ENCODE measurements around the gene FANCM. TPM values are rescaled to one million over a fixed set of nuclear protein-coding genes. Genes with fewer than 3 reads are reported as not detected.

FANCM gene
- total and polyA plus RNA-seq, 9 of the 15 experiments (the other 6 are each of a cell fraction or from before 2014, with no cell fraction given), result 5.1 to 14.4 (median 6.2) TPM

DNA sequence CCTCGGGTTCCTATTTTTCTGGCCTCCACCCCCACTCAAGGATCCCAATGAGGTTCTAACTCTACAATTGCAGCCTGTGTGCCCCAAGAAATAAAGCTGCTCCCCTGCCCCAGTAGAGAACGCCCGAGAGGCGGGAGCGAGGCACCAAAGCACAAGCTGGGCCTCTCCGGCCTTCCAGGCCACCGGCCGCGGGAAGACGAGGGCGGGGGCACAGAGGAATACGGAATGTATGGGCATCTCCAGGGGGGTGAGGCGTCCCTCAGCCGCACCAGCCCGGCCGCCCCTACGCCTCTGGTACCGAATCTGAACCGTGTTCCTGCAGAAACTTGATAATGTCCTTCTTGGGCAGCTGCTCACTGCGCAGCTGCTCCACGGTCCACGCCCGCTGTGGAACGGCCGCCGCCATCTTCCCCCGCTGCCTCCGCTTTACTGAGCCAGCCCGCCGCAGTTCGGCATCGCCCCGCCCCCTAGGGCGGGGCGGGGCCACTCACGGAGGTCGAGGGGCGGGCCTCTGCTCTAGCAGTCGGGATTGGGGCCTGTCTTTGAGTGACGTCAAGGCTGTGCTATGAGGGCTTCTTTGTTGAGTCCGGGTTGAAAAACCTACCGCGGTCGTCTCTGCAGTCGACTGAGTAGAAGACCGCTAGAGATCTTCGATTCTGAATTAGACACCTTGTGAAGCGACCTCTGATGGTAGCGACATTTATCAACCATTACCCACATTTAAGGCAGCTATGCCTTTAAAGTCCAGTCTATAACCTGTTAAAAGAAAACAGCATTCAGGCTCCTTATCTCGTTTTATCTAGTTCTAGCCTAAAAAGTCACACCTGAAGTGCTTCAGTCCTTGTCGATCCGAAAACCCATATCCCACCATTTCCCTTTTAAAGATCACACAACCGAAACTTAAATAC, 1.4 kb upstream of the FANCM start, which contains the start of gene FKBP3 (continued):
- TF ChIP-seq, protein P1, sequence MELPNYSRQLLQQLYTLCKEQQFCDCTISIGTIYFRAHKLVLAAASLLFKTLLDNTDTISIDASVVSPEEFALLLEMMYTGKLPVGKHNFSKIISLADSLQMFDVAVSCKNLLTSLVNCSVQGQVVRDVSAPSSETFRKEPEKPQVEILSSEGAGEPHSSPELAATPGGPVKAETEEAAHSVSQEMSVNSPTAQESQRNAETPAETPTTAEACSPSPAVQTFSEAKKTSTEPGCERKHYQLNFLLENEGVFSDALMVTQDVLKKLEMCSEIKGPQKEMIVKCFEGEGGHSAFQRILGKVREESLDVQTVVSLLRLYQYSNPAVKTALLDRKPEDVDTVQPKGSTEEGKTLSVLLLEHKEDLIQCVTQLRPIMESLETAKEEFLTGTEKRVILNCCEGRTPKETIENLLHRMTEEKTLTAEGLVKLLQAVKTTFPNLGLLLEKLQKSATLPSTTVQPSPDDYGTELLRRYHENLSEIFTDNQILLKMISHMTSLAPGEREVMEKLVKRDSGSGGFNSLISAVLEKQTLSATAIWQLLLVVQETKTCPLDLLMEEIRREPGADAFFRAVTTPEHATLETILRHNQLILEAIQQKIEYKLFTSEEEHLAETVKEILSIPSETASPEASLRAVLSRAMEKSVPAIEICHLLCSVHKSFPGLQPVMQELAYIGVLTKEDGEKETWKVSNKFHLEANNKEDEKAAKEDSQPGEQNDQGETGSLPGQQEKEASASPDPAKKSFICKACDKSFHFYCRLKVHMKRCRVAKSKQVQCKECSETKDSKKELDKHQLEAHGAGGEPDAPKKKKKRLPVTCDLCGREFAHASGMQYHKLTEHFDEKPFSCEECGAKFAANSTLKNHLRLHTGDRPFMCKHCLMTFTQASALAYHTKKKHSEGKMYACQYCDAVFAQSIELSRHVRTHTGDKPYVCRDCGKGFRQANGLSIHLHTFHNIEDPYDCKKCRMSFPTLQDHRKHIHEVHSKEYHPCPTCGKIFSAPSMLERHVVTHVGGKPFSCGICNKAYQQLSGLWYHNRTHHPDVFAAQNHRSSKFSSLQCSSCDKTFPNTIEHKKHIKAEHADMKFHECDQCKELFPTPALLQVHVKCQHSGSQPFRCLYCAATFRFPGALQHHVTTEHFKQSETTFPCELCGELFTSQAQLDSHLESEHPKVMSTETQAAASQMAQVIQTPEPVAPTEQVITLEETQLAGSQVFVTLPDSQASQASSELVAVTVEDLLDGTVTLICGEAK (IDR thresholded peaks at IDR 0.05), result no peak; the same call in none of the 2 replicates
- TF ChIP-seq, protein P1 (CRISPR knock-in tag; IDR thresholded peaks at IDR 0.05), result no peak
- TF ChIP-seq BDP1 (IDR thresholded peaks at IDR 0.05; ENCODE audit: insufficient read depth, insufficient read length) (no peak), ZNF583 (CRISPR knock-in tag; IDR thresholded peaks at IDR 0.05) (no peak), TEAD4 (IDR thresholded peaks at IDR 0.05; ENCODE audit: low read length) (no peak), TEAD4 (CRISPR knock-in tag; IDR thresholded peaks at IDR 0.05; ENCODE audit: borderline replicate concordance) (no peak), TAF9B (IDR thresholded peaks at IDR 0.05; ENCODE audit: partially characterized antibody) (peak; percentile 64), CHD1 (IDR thresholded peaks at IDR 0.05; ENCODE audit: low read length) (no peak), PHTF2 (CRISPR knock-in tag; IDR thresholded peaks at IDR 0.05) (no peak), SPI1 (IDR thresholded peaks at IDR 0.05; ENCODE audit: borderline replicate concordance, low read depth, low read length) (no peak), ZNF695 (CRISPR knock-in tag; IDR thresholded peaks at IDR 0.05) (no peak), GABPB1 (CRISPR knock-in tag; IDR thresholded peaks at IDR 0.05) (peak; percentile 68), LCOR (CRISPR knock-in tag; IDR thresholded peaks at IDR 0.05) (no peak), TCFL5 (CRISPR knock-in tag; conservative IDR thresholded peaks at IDR 0.05) (no peak)
- TF ChIP-seq, protein P2, sequence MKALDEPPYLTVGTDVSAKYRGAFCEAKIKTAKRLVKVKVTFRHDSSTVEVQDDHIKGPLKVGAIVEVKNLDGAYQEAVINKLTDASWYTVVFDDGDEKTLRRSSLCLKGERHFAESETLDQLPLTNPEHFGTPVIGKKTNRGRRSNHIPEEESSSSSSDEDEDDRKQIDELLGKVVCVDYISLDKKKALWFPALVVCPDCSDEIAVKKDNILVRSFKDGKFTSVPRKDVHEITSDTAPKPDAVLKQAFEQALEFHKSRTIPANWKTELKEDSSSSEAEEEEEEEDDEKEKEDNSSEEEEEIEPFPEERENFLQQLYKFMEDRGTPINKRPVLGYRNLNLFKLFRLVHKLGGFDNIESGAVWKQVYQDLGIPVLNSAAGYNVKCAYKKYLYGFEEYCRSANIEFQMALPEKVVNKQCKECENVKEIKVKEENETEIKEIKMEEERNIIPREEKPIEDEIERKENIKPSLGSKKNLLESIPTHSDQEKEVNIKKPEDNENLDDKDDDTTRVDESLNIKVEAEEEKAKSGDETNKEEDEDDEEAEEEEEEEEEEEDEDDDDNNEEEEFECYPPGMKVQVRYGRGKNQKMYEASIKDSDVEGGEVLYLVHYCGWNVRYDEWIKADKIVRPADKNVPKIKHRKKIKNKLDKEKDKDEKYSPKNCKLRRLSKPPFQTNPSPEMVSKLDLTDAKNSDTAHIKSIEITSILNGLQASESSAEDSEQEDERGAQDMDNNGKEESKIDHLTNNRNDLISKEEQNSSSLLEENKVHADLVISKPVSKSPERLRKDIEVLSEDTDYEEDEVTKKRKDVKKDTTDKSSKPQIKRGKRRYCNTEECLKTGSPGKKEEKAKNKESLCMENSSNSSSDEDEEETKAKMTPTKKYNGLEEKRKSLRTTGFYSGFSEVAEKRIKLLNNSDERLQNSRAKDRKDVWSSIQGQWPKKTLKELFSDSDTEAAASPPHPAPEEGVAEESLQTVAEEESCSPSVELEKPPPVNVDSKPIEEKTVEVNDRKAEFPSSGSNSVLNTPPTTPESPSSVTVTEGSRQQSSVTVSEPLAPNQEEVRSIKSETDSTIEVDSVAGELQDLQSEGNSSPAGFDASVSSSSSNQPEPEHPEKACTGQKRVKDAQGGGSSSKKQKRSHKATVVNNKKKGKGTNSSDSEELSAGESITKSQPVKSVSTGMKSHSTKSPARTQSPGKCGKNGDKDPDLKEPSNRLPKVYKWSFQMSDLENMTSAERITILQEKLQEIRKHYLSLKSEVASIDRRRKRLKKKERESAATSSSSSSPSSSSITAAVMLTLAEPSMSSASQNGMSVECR (CRISPR knock-in tag; IDR thresholded peaks at IDR 0.05), result 0 out of 2 replicates have a peak, but pooled peaks have one; percentile 49
